ENCODE data around the gene ZBTB17.

GRCh38 chr1:16012590-16013219, 36.8 kb upstream of the ZBTB17 start:
- TF ChIP-seq CTCF (conservative IDR thresholded peaks at IDR 0.05; ENCODE audit: low read depth, low read length) (no peak), EZH2 (IDR thresholded peaks at IDR 0.05; ENCODE audit: low read length, unreplicated experiment) (no peak), EZH2phosphoT487 (IDR thresholded peaks at IDR 0.05; ENCODE audit: borderline replicate concordance, low read length) (no peak)

Measured in PC-3 (cell line).